Nephron progenitor cell (in vitro differentiated cells): ENCODE data around the gene NEUROG3.

ENCODE experiments used
- DNase-seq: peaks from one replicate; pipeline ENCODE4 v3.0.0; 2021
- H3K27ac Mint-ChIP-seq: 2 replicates; pipeline ENCODE4 v1.8.0; 2021; ENCODE audit warnings: mild to moderate bottlenecking, moderate library complexity, mixed read lengths
- H3K27me3 Mint-ChIP-seq: 2 replicates; pipeline ENCODE4 v1.8.0; 2021; ENCODE audit warnings: mild to moderate bottlenecking, low read depth, mixed read lengths; ENCODE audit not compliant: poor library complexity
- H3K36me3 Mint-ChIP-seq: 2 replicates; pipeline ENCODE4 v1.8.0; 2021; ENCODE audit warnings: low read depth, mixed read lengths
- H3K4me1 Mint-ChIP-seq: 2 replicates; pipeline ENCODE4 v1.8.0; 2021; ENCODE audit warnings: mixed read lengths
- H3K4me3 Mint-ChIP-seq: 2 replicates; pipeline ENCODE4 v1.8.0; 2021; ENCODE audit warnings: mild to moderate bottlenecking, moderate library complexity, mixed read lengths
- H3K9me3 Mint-ChIP-seq: 2 replicates; pipeline ENCODE4 v1.8.0; 2021; ENCODE audit warnings: mild to moderate bottlenecking, moderate library complexity, mixed read lengths
- CTCF ChIP-seq: fragments of 200-600 bp; sonication (generic); IDR thresholded peaks from 2 replicates; pipeline ENCODE4 v1.5.0; 2021; ENCODE audit warnings: antibody characterized with exemption

Gene NEUROG3

DNA sequence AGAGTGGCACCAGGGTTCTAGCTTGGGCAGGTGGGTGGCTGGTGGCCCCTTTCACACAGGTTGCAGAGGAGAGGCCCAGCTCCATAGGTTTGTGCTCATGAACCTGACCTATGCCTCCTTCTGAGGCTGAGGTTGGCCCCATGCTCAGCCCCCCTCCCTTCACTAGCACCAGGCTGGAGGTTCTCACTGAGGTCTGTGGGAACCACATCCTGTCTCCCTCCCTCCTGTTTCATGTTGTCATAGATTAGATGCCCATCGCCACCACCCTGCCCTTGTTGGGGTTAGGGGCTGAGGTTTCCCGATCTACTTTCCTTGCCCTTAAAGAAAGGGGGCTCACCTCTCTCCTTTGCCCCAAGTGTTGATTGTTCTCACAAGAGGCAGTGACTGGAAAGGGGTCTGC, 14.7 kb downstream of the NEUROG3 start:
- H3K4me1 Mint-ChIP-seq = no peaks in the 10 kb centered on the region
- H3K27me3 Mint-ChIP-seq = peaks cover 57% of the 10 kb centered on the region
- H3K36me3 Mint-ChIP-seq = no peaks in the 10 kb centered on the region

DNA sequence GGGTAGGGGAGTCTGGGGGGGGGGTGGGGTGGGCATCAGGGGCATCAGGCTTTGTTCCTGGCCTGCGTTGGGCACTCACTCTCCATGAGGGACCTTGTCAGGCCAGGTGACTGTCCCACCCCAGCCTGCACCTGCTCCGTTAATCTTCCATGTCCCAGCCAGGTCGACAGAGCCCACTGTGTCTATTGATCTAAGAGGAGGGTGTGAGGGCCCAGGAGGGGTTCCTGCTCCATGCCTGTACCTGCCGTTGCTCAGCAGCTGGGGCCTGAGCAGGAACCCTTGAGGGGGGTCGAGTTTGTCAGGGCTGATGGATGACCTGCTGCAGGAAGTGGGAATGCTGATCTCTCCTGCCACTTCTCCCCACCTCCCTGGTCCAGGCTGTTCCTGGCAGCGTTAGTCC, 18.6 kb downstream of the NEUROG3 start:
- Mint-ChIP-seq H3K4me1 (no peaks in the 10 kb centered on the region), H3K9me3 (peaks cover 25% of the 10 kb centered on the region), H3K27me3 (peaks cover 58% of the 10 kb centered on the region), H3K27ac (no peak overlapping the region), H3K36me3 (no peaks in the 10 kb centered on the region), H3K4me3 (no peak overlapping the region)
- no peak for TF ChIP-seq CTCF
- DNase-seq = no peak

More for the DNA sequence above, 14.7 kb downstream of the NEUROG3 start:
- H3K4me3 Mint-ChIP-seq = no peak overlapping the region
- no peaks in the 10 kb centered on the region for H3K9me3 Mint-ChIP-seq
- no peak overlapping the region for H3K27ac Mint-ChIP-seq
- no peak for TF ChIP-seq CTCF
- no peak for DNase-seq

DNA sequence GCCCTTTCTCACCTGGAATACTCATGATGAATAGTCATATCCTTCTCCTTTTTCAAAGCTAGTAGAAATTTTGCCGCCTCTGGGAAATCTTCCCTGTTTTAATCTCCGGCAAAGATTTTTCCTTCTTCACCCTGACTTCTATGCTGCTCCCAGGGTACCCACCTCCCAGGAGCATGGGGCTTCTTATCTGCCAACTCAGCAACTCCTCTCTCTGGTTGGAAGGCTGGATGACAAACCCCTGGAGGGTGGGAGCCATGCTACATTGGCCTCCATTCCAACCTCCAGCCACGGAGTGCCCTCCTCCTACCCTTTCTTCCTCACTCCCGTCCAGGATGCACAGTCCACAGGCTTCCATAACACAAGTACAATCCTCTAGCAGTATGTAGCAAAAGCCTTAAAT, 19.9 kb downstream of the NEUROG3 start:
- H3K27me3 Mint-ChIP-seq = peaks cover 50% of the 10 kb centered on the region
- no peak overlapping the region for H3K4me3 Mint-ChIP-seq
- no peak overlapping the region for H3K27ac Mint-ChIP-seq
- H3K4me1 Mint-ChIP-seq = no peaks in the 10 kb centered on the region
- H3K9me3 Mint-ChIP-seq = peaks cover 38% of the 10 kb centered on the region
- no peaks in the 10 kb centered on the region for H3K36me3 Mint-ChIP-seq
- DNase-seq = no peak
- TF ChIP-seq CTCF = no peak

GRCh38 chr10:69552268-69552667, 21.0 kb downstream of the NEUROG3 start:
- Mint-ChIP-seq H3K27ac (no peak overlapping the region), H3K4me1 (no peaks in the 10 kb centered on the region)
- TF ChIP-seq CTCF = no peak

DNA sequence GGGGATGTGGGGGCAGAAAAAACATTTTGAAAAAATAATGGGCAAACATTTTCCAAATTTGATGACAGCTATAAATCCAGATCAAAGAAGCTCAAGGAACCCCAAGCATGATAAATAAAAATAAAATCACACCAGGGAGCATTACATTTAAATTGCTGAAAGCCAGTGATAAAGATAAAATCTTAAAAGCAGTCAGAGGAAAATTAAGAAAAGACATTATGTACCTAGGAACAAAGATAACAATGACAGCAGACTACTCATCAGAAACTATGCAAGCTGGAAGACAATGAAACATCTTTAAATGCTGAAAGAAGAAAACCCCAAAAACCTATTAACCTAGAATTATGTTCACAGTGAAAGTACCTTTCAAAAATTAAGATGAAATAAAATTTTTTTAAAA, 23.3 kb downstream of the NEUROG3 start:
- Mint-ChIP-seq H3K9me3 (peaks cover 57% of the 10 kb centered on the region), H3K27me3 (peaks cover 50% of the 10 kb centered on the region), H3K27ac (no peak overlapping the region), H3K4me3 (no peak overlapping the region), H3K4me1 (no peaks in the 10 kb centered on the region), H3K36me3 (no peaks in the 10 kb centered on the region)
- DNase-seq = no peak
- TF ChIP-seq CTCF = no peak

More at GRCh38 chr10:69552268-69552667, 21.0 kb downstream of the NEUROG3 start:
- H3K9me3 Mint-ChIP-seq = peaks cover 47% of the 10 kb centered on the region
- H3K4me3 Mint-ChIP-seq = no peak overlapping the region
- no peaks in the 10 kb centered on the region for H3K36me3 Mint-ChIP-seq
- no peak for DNase-seq
- H3K27me3 Mint-ChIP-seq = peaks cover 50% of the 10 kb centered on the region

- Mint-ChIP-seq H3K36me3 (peaks cover 15% of the 10 kb centered on the region), H3K4me3 (no peak overlapping the region), H3K4me1 (no peaks in the 10 kb centered on the region), H3K9me3 (peaks cover 62% of the 10 kb centered on the region), H3K27ac (no peak overlapping the region), H3K27me3 (peaks cover 26% of the 10 kb centered on the region)
- TF ChIP-seq CTCF = no peak
- no peak for DNase-seq
Observed at GRCh38 chr10:69541463-69541862, 31.8 kb downstream of the NEUROG3 start.
